ENCODE results near the gene CASP8. TPM values are rescaled to one million over a fixed set of nuclear protein-coding genes. Genes with fewer than 3 reads are reported as not detected.

Gene CASP8
- total and polyA plus RNA-seq, 3 donors from 2014 or later, result 7.4 to 12.5 (median 9.1) TPM

DNA sequence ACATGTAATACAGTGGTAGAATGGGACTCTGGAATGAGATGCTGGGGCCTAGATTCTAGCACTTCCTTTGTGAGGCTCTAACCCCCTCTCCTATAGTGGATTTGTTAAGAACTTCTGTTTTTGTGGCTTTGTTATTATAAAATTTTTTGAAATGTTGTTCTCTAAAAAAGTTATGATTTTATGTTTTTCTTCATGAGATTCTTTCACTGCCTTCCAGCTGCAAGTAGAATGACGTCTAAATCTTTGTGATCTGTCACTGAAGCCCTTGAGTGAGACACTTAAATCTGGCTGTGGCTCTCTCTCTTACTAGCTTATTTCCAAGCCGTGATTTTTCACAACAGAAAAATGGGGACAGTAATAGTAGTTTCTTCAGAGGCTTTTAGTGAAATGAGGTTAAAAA is 1.6 kb downstream of the CASP8 start:
- Histone ChIP-seq H3K9me3 (no peaks in the 10 kb centered on the region), H3K36me3 (ENCODE audit: low read depth, missing control alignments) (no peaks in the 10 kb centered on the region), H3K27ac (no peak overlapping the region), H3K4me1 (peaks cover 5% of the 10 kb centered on the region), H3K4me3 (no peak overlapping the region), H3K27me3 (no peaks in the 10 kb centered on the region)
- intact Hi-C loops (cut with DNase I; ENCODE audit: low total_unique reads), result no loop called here
- no peak for DNase-seq
- TF ChIP-seq POLR2A (IDR thresholded peaks at IDR 0.05), result no peak
- TF ChIP-seq, protein P1, sequence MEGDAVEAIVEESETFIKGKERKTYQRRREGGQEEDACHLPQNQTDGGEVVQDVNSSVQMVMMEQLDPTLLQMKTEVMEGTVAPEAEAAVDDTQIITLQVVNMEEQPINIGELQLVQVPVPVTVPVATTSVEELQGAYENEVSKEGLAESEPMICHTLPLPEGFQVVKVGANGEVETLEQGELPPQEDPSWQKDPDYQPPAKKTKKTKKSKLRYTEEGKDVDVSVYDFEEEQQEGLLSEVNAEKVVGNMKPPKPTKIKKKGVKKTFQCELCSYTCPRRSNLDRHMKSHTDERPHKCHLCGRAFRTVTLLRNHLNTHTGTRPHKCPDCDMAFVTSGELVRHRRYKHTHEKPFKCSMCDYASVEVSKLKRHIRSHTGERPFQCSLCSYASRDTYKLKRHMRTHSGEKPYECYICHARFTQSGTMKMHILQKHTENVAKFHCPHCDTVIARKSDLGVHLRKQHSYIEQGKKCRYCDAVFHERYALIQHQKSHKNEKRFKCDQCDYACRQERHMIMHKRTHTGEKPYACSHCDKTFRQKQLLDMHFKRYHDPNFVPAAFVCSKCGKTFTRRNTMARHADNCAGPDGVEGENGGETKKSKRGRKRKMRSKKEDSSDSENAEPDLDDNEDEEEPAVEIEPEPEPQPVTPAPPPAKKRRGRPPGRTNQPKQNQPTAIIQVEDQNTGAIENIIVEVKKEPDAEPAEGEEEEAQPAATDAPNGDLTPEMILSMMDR (IDR thresholded peaks at IDR 0.05), result no peak
- 71 to 88% methylated on average over 2 of the region's 2 CpGs for WGBS, 2 donors

DNA sequence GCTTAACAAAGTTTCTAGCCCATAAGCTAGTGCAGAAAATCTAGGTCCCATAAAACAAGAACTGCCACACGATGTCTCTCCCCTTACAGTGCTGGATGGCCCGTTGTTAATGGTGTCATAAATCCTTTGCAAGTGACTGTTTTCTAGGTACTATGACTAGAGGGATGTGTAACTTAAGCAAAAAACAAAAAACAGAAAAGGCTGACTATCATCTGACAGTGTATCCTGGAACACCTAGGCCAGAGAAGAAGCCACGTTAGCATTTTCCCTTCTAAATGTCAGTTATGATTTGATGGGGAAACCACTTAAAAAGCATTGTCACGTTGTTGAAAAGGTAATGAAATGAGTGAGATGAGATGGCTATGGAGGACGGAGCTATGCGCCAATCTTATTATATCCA is 2.4 kb downstream of the CASP8 start:
- intact Hi-C loops (cut with DNase I; ENCODE audit: low total_unique reads), result no loop called here
- WGBS, 2 donors, result 79 to 81% methylated on average over 6 of the region's 6 CpGs
- Histone ChIP-seq H3K27ac (no peak overlapping the region), H3K36me3 (ENCODE audit: low read depth, missing control alignments) (no peaks in the 10 kb centered on the region), H3K4me3 (no peak overlapping the region), H3K9me3 (no peaks in the 10 kb centered on the region), H3K4me1 (peaks cover 5% of the 10 kb centered on the region), H3K27me3 (no peaks in the 10 kb centered on the region)
- DNase-seq, result no peak
- TF ChIP-seq, protein P1 (IDR thresholded peaks at IDR 0.05), result no peak
- TF ChIP-seq POLR2A (IDR thresholded peaks at IDR 0.05), result no peak

DNA sequence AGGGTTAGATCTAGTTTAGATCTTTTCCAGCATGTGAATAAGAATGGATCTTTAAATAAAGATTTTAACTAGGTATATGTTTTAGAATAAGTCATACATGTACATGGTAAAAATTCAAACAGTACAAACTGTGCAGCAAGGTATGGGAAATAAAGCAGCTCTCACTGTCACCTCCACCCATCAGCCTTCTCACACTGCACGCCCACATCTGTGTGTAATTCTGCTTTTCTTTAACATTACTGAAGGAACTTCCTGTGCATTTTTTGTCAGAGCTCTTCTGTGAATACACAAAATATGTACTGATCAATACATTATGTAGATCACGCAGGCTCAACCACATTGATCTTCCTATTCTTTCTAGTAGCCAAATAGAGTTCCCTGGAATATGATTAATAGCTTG is 3.4 kb downstream of the CASP8 start:
- intact Hi-C loops (cut with DNase I; ENCODE audit: low total_unique reads), result no loop called here

DNA sequence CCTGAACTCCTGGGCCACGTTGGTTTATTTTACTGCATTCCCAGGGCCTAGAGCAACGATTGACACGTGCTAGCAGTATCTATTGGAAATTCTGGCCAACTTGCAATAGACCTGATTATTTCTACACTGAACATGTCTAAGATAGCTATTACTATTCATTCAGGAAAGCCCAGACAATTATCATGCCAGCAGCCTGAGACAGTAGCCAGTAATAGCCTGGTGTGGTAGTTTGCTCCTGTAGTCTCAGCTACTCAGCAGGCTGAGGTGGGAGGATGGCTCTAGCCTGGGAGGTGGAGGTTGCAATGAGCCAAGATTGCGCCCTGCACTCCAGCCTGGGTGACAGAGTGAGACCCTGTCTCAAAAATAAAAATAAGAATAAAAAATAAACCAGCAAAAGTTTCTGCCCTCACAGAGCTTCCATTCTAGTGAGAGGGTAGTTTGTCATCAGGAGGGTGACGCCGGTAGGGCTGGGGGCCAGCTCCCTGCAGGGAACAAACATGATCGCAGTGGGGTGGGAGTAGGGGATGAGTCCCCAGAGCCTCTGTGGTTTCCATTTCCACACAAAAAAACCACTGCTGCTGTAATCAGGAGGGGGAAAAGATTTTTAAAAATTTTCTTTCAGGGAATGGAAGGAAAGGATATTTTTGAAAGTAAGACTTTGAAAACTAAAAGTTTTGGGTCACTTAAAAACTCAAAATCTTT is 4.3 kb downstream of the CASP8 start:
- DNase-seq, result no peak

More for the DNA sequence above, 3.4 kb downstream of the CASP8 start:
- peaks cover under 1% of the 10 kb centered on the region for H3K4me1 ChIP-seq
- no peak overlapping the region for H3K4me3 ChIP-seq
- TF ChIP-seq POLR2A (IDR thresholded peaks at IDR 0.05), result no peak
- TF ChIP-seq, protein P1 (IDR thresholded peaks at IDR 0.05), result no peak
- WGBS, 2 donors, result 94 to 97% methylated on average over 2 of the region's 2 CpGs
- no peaks in the 10 kb centered on the region for H3K27me3 ChIP-seq
- DNase-seq, result no peak
- no peaks in the 10 kb centered on the region for H3K9me3 ChIP-seq
- H3K27ac ChIP-seq, result no peak overlapping the region
- H3K36me3 ChIP-seq (ENCODE audit: low read depth, missing control alignments), result no peaks in the 10 kb centered on the region

More for the DNA sequence above, 4.3 kb downstream of the CASP8 start:
- intact Hi-C loops (cut with DNase I; ENCODE audit: low total_unique reads), result no loop called here
- no peak overlapping the region for H3K27ac ChIP-seq
- no peak overlapping the region for H3K4me3 ChIP-seq
- no peaks in the 10 kb centered on the region for H3K9me3 ChIP-seq
- no peaks in the 10 kb centered on the region for H3K36me3 ChIP-seq (ENCODE audit: low read depth, missing control alignments)
- WGBS, 2 donors, result 89 to 95% methylated on average over 7 of the region's 7 CpGs
- TF ChIP-seq, protein P1 (IDR thresholded peaks at IDR 0.05), result no peak
- TF ChIP-seq POLR2A (IDR thresholded peaks at IDR 0.05), result no peak
- H3K4me1 ChIP-seq, result no peaks in the 10 kb centered on the region
- no peaks in the 10 kb centered on the region for H3K27me3 ChIP-seq

Data from testis (tissue), 3 donors.